Measurements from ENCODE around the gene INSYN1.

DNA sequence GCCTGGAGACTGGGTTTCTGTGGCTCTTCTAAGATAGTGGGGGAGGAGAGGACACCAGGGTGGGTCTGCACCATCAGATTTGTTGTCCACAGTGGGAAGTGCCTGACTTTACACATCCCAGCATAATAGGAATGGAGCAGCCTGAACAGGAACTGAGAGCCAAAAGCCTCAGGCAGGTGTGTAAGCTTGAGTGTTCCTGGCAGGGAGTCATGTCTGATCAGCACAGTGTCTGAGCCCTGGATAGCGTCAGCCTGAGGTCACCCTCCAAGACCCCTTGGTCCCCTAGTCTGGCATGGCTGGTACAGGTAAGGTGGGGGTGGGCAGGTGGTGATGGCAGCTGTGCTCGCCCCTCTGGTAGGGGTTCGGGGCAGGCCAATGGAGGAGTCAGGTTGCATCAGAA, 20.2 kb downstream of the INSYN1 start:
- no peak for TF ChIP-seq ZBTB1 (CRISPR knock-in tag; IDR thresholded peaks at IDR 0.05; ENCODE audit: borderline replicate concordance, low read depth)
- no peak for TF ChIP-seq GATA2 (CRISPR knock-in tag; IDR thresholded peaks at IDR 0.05)
- TF ChIP-seq ZFP30 (CRISPR knock-in tag; IDR thresholded peaks at IDR 0.05; ENCODE audit: borderline replicate concordance) = no peak
- TF ChIP-seq NR3C1 (CRISPR knock-in tag; IDR thresholded peaks at IDR 0.05) = no peak

Measured in K562 (cell line).